GM12892 (cell line): ENCODE data around the gene BRPF3.

ENCODE experiments used
- POLR2A ChIP-seq: IDR thresholded peaks from 2 replicates; pipeline ENCODE4 v1.6.1; 2011; ENCODE audit warnings: low read depth, low read length, control low read depth
- POLR2AphosphoS5 ChIP-seq: IDR thresholded peaks from 2 replicates; pipeline ENCODE4 v1.6.1; 2011; ENCODE audit warnings: low read depth, low read length, control low read depth

- TF ChIP-seq POLR2AphosphoS5 (no peak), POLR2A (no peak)
These were observed 45.6 kb downstream of the BRPF3 start for GRCh38 chr6:36242161-36242560.
